DMS114 treated with DMSO at 0.1 percent for 48 hours (cell line): Measurements from ENCODE around the gene CYP4Z1.
A peak's percentile ranks its signal among the peaks of the same experiment; 100 is the strongest.
"Not testable (repeated sequence)": the region's sequence is repeated elsewhere in the genome, so short reads cannot be mapped to it uniquely, and the experiment has no call there.

Experiments
- DNase-seq: peaks from one replicate; lab custom pipeline; 2025; ENCODE audit not compliant: unreplicated experiment; lab: John Stamatoyannopoulos, UW

Gene CYP4Z1, protein sequence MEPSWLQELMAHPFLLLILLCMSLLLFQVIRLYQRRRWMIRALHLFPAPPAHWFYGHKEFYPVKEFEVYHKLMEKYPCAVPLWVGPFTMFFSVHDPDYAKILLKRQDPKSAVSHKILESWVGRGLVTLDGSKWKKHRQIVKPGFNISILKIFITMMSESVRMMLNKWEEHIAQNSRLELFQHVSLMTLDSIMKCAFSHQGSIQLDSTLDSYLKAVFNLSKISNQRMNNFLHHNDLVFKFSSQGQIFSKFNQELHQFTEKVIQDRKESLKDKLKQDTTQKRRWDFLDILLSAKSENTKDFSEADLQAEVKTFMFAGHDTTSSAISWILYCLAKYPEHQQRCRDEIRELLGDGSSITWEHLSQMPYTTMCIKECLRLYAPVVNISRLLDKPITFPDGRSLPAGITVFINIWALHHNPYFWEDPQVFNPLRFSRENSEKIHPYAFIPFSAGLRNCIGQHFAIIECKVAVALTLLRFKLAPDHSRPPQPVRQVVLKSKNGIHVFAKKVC

DNA sequence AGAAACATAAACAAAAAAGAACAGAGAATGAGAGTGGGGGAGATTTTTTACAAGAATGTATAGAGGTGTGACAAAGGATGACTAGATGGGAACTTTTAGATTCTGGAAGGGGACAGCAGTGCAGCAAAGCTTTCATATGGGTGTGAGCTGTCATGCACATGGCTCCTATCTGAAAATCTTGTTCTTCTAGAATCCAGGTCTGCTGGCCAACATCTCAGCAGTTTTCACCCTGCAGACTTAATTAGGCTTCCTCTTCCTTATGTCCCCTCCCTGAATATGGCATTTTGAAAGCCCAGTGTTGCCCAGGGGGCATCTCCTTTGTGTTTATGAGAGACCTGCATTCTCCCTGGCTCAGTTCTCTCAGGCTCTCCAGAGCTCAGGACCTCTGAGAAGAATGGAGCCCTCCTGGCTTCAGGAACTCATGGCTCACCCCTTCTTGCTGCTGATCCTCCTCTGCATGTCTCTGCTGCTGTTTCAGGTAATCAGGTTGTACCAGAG is at the start of gene CYP4Z1:
CYP4Z1 (plus strand) TSS at position 135 of the 498 bp plus-strand sequence; CDS start at position 395, 260 bp downstream.
- no peak for DNase-seq

DNA sequence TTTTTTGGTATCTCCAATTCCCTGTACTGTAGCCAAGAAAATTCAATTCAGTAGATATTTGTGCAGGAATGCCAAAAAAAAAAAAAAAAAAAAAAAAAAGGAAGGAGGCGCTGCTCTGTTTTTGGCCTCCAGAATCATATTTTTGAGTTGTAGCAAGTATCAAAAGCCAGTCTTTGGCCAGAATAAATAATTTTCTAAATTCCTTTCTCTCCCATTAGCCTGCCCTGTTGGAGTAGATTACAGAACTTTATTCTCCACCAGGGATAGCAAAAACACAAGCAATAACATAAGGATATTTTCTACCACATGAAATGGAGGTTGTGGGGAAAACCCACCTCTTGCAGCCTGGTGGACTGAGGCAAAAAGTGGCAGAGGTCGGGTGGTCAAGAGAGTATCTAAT is 46.0 kb upstream of the CYP4Z1 start:
- no peak for DNase-seq

DNA sequence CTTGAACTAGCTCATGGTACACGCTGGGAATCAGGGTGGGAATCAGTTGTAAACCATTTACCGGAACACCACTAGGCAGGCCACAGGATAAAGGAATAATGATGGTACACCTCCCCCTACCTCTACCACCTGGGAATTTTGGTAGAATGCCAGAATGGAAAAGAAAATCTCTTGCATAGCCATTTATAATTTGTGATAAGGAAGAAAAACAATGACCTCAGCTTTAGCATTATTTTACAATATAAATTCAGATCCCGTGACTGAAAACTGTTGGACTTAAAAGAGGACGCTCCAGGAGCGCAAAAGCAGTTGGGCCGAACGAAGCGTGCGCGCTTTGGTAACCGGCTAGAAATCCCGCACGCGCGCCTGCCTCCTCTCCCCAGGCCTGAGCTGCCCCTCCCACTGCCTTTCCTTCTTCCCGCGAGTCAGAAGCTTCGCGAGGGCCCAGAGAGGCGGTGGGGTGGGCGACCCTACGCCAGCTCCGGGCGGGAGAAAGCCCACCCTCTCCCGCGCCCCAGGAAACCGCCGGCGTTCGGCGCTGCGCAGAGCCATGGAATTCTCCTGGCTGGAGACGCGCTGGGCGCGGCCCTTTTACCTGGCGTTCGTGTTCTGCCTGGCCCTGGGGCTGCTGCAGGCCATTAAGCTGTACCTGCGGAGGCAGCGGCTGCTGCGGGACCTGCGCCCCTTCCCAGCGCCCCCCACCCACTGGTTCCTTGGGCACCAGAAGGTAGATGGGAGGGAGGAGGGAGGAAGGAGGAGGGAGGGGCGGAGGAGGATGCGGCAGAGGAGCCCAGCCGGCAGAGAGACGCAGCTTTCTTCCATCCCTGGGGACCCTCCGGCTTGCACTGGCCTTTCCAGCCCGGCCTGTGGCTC is 43.5 kb upstream of the CYP4Z1 start, which contains the start of gene CYP4X1:
CYP4X1 (plus strand) TSS at position 402 of the 873 bp plus-strand sequence; CDS start at position 551, 149 bp downstream.
- peak; percentile 14 for DNase-seq

- no peak for DNase-seq
These were observed 42.8 kb upstream of the CYP4Z1 start for GRCh38 chr1:47024141-47024801.

- no peak for DNase-seq
These were observed 36.7 kb upstream of the CYP4Z1 start for GRCh38 chr1:47030170-47030805.

DNA sequence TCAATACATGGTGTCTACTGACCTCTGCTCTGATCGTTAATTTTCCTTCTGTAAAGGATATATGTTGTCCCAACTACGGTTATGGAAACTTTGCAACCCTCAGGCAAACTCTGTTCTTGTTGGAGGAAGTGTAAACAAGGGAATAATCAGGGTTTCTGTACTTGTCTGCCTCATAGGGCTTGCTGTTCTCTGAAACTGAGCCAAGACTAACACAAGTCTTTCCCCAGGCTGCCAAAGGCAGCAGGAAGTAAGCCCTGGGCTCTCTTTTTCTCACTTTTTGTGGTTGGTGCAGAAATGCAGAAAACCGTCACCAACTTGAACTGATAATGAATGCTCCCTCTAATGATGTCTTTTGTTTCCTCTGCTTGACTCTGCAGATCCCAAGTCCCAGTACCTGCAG is 36.0 kb upstream of the CYP4Z1 start:
- DNase-seq = no peak

DNA sequence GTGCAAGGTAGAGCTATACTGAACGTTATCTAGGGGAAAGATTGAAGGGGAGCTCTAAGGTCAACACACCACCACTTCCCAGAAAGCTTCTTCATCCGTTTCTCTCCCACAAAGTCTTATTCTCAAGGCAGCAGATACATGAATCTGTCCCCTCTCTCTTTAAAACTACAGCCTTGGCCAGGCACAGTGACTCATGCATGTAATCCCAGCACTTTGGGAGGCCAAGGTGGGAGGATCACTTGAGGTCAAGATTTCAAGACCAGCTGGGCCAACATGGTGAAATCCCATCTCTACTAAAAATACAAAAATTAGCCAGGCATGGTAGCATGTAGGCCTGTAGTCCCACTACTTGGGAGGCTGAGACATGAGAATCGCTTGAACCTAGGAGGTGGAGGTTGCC is 35.4 kb upstream of the CYP4Z1 start:
- no peak for DNase-seq

DNA sequence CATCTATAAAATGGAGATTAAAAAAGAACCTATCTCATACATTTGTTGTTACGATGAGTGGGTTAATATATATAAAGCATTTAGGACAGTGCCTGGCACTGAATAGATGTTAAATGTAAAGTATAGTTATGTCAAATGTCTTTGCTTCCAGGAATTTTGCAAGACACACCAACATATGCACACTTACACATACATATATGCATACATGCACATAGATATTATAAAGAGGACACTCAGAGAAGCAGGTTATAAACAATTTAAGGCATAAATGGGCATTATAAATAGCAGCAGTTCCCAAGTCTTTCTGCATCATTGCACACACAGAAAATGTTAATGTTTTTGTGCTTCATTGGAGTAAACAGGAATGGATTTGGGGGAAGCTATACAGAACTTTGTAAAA is 30.3 kb upstream of the CYP4Z1 start:
- DNase-seq = no peak

DNA sequence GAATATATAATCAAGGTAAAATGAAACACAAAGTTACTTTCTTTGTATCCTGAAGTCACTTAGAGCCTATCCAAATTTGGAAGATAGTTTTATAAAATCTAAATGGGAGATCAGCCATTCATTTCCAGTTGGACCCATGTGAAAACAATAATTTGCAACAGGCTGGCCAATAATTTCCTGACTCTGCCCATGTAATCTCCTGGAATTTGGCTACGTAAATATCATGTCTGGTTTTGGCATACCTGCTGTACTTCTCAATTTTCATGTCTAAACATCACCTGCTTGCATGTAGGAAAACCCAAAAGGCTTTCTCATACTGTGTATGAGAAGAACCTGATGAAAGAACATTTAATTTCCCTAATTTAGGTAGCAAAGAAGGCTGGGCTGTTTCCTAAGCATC is 7.7 kb upstream of the CYP4Z1 start:
- no peak for DNase-seq

DNA sequence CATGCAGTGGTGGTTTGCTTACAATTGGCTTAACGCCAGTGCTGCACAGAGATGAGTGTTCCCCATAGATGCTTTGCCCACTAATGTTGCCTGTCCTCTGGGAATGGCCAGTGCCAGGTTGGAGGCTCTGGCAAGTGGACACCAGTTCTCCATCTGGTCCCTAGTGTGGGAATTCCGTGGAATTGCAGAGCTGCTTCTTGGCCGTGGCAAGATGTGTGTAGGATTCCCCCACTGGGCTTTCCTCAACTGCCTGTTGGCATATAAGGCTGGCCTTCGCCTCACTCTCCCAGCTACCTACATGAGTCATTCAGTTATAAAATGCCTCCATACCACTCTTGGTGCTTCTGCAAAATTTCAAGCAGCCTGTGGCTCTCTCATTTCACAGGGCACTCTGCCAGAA is 2.0 kb downstream of the CYP4Z1 start:
- DNase-seq = not testable (repeated sequence)

GRCh38 chr1:47069509-47069908 is 2.5 kb downstream of the CYP4Z1 start:
- DNase-seq = not testable (repeated sequence)

DNA sequence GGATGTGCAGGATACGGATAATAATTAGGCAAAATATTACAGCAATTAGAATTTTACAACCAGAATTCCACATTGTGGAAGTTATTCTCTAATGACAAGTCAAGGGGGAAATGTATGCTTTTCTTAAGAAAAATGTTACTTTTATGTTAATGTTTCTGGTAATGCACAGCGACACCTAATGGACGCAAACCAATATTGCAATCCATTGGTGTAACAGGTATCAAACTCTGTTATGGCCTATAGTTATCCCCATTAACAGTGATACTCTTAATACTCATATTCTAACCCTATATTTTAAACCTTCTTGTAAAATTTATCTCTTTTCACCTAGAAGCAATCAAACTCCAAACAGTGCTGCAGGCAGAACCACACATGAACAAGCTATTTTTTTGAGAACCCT is 22.3 kb downstream of the CYP4Z1 start:
- DNase-seq = peak; percentile 13

DNA sequence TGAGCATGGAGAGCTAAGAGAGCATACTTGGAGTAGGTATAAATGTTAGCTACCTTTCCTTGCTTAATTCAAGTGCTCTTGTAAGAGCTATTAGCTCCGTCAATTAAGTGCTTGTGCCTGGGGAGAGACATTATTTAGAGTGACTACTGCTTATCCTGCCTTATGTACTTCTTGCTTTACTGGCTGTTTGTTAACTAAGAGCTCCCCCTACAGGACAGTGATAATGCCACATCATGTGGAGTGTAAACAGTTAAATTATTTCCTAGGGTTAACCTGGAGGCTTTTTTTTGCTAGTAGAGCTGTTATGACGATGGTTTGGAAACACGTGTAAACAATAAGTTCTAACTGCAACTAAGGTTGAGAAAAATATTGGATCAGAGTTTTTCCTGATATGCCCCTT is 24.4 kb downstream of the CYP4Z1 start:
- DNase-seq = not testable (repeated sequence)

DNA sequence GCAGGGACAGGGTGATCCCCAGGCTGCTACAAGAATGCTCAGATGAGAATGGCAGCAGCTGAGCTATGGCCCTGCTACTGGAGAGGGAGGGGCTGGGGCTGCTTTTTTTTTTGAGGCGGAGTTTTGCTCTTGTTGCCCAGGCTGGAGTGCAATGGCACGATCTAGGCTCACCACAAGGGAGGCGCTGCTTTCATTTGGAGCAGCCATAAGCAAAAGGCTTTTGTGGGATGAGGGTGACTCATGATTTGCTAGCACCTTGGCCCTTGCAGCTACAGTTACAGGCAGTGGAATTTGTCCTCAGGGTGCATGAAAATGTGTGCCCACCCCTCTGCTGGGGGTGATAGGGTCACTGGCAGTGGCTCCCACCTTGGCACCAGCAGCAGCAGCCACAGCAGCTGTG is 37.8 kb downstream of the CYP4Z1 start:
- DNase-seq = no peak

GRCh38 chr1:47106792-47107191 is 39.8 kb downstream of the CYP4Z1 start:
- no peak for DNase-seq

- DNase-seq = not testable (repeated sequence)
These were observed 41.0 kb downstream of the CYP4Z1 start for GRCh38 chr1:47107851-47108574.

DNA sequence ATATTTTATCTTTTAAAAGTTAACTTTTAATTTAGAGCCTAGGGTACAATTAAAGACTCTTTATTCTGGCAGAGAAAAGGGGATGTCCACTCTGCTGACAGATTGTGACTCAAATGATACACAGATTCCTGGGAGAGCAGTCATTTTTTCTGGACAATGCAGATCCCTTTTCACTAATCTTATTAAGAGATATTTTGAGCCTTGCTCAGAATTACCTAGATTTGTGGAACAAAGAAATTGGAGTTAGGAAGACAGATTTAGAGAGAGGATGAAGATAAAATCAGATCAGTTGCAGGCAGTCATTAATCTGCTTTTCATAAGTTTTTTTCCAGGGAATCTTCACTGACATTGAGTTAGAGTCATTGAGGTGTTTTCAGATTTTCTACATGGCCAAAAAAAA is 42.5 kb downstream of the CYP4Z1 start:
- DNase-seq = not testable (repeated sequence)

DNA sequence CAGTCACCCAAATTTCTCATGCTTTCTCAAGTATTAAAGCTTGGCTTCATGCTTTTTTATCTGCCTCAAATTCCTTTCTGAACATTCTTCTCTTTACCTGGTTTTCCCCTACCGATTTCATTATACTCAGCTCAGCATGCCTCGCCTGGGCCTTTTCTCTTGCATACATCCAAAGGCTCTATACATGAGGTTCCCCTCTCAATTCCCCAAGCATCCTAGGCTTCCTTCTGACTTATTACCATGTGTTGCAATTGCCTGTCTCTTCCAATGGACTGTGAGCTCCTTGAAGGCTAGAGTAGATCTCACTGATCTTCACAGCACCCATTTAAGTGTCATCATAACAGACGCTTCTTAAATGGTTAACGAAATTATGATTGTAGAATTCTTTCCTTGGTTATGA is 46.1 kb downstream of the CYP4Z1 start:
- DNase-seq = no peak

GRCh38 chr1:47121039-47121438 is 54.0 kb downstream of the CYP4Z1 start:
- not testable (repeated sequence) for DNase-seq

DNA sequence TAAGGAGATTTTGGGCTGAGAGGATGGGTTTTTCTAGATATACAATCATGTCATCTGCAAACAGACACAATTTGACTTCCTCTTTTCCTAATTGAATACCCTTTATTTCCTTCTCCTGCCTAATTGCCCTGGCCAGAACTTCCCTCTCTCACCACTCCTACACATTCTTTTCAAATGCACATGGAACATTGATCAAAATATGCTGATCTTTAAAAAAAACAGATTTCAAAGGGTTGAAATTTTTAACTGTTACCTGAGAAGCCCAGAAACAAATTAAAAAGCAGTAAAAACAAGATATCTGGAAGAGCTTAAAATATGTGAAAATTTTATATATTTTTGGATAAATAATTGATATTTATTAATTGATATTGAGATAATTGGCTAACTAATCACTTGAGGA is 57.8 kb downstream of the CYP4Z1 start:
- not testable (repeated sequence) for DNase-seq
